NCI-H1417 treated with DMSO at 0.1 percent for 48 hours (cell line): ENCODE data around the gene MAP2K1.
"Not testable (repeated sequence)": the region's sequence is repeated elsewhere in the genome, so short reads cannot be mapped to it uniquely, and the experiment has no call there.

Source experiments
- DNase-seq: peaks from one replicate; lab custom pipeline; 2025; lab: John Stamatoyannopoulos, UW

Gene MAP2K1

GRCh38 chr15:66425837-66426236 is 39.1 kb downstream of the MAP2K1 start:
- no peak for DNase-seq

GRCh38 chr15:66429117-66429516 is 42.4 kb downstream of the MAP2K1 start:
- no peak for DNase-seq

DNA sequence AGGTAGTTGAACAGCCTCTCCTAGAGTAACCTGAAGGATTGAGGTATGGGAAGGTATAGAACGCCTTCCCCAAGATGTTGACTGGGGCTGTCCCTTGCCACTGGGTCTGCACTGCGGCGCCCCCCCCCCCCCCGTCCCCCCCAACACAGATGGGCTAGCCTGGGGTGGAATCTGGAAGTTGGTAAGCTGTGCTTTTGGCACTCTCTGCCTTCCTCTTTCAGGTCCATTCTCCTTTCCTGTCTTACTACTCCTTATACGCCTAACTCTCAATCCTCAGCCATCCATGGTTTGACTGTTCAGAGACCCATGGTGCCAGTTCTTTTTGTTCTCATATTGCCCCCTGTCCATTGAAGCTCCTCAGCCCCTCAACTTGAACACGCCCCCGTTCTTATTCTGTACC is 42.8 kb downstream of the MAP2K1 start:
- no peak for DNase-seq

DNA sequence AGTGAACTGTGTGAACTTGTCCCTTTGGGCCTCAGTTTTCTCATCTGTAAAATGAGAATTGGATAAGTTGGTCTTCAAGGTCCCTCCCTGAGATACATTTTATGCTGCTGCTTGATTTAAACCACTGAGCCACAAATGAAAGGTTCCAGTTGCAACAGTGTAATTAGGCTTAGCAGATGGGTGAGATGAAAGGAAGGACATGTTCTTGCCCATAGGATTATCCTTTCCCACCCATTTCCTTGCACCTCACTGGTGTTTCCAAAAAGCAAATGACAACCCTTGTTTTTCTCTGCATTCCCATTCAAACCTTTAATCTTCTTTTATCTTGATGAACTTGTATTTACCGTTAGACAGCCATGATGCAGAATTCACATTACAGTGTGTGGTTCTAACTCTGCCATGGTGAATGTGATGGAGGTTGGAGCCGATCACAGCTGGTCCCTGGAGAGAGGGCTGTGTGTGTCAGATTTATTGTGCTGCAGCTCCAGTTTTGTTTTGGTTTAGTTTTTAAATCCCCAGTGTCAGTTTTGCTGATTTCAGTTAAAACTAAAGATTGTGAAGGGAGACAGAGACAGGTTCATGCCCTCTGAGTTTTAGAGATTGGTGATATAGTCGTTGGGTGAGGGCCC is 44.0 kb downstream of the MAP2K1 start:
- DNase-seq = no peak

DNA sequence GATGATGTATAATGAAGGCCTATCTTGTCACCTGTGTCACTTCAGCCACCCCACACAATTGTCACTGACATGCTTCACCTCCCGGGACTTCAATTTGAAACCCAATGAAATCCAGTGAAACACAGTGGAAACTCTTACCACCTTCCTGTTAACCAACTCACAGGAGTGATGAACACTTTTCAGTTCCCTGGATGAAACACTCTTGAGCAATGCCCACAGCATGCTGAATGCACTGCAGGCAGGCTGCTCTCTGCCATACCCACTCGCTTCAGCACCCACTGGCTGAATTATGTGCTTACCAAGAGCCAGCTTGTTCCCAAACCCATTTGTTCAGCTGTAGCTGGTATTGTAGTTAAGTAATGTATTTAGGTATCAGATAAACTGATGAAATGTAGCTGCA is 47.0 kb downstream of the MAP2K1 start:
- DNase-seq = no peak

DNA sequence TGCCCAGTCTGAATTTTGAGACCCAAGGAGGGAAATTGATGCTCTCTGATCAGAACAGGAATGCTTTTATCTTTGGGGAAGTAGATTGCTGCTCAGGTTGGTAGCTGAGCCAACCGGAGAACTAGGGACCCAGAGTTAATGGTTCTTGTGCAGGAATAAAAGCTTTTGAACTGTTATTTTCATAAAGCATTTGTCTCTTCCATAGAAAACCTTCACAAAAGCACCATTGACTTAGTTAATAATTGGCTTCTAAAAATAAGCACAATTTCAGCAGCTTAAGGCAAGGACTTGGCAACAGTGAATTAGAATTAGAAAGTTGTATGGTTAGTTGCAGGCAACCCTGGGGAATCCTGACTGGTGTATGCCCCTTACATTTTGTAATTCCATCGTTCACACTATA is 53.8 kb downstream of the MAP2K1 start:
- no peak for DNase-seq

DNA sequence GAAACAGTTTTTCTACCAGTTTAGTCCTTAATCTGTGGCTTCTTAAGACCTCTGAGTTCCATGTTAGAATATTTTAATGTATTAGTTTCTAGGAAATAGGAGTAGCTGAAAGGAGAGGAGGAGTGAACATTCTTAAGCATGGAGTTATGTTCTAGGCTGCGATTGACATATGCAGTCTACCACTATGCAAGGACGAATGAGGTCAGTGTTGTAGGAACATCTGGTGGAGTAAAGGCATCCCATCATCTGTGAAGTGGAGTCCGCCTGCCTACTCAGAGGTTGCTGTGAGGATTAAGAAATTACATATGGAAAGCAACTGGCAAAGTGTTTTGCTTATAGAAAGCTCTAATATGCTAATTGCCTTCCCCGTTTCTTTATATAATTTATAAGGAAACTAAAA is 65.7 kb downstream of the MAP2K1 start:
- no peak for DNase-seq

GRCh38 chr15:66452971-66453580 is 66.4 kb downstream of the MAP2K1 start:
- no peak for DNase-seq

DNA sequence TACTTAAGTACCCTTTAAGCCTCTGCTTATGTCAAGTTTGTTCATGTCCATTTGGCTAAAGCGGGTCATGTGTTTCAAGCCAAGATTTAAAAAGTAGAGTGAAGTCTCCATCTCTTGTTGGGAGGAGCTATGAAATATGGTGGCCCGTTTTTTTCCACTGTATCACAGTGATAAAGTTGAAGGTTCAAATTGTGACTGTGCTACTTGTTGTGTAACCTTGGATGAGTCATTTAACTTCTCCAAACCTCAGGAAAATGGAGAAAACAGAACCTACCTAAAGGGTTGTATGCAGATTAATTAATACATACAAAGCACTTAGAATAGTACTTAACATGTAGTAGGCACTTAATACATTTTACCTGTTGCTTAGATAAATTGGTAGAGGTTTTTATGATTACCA is 67.4 kb downstream of the MAP2K1 start:
- no peak for DNase-seq

DNA sequence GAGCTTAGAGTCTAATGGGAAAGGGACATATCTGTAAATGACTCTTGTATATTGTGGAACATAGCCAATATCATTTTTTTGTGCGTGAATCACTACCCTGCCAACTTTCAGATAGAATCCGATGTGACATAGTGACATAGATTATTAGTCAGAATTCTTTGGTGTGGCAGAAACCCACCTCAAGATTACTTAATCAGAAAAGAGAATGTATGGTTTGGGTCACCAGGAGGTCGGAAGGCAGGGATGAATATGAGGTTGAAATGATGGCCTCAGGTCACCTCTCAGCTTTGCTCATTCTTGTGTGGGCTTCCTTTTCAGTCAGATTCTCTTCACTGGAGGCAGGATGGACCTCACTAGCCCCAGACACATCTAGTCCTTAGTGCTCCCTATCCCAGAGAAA is 69.5 kb downstream of the MAP2K1 start:
- DNase-seq = no peak

- no peak for DNase-seq
Observed at GRCh38 chr15:66459818-66460615, 73.3 kb downstream of the MAP2K1 start.

DNA sequence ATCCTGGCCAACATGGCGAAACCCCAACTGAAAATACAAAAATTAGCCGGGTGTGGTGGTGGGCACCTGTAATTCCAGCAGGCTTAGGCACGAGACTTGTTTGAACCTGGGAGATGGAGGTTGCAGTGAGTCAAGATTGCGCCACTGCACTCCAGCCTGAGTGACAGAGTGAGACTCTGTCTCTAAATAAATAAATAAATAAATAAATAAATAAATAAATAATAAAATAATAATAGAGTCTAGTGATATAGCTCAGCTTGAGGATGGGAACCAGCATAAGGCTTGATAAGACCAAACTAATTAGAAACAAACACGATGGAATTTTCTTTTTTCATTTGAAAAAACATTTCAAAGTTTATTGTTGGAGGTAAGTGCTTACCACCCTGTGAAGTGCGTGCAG is 74.6 kb downstream of the MAP2K1 start:
- DNase-seq = not testable (repeated sequence)

GRCh38 chr15:66461917-66462316 is 75.2 kb downstream of the MAP2K1 start:
- DNase-seq = no peak

- DNase-seq = no peak
Observed at GRCh38 chr15:66462627-66463026, 75.9 kb downstream of the MAP2K1 start.

DNA sequence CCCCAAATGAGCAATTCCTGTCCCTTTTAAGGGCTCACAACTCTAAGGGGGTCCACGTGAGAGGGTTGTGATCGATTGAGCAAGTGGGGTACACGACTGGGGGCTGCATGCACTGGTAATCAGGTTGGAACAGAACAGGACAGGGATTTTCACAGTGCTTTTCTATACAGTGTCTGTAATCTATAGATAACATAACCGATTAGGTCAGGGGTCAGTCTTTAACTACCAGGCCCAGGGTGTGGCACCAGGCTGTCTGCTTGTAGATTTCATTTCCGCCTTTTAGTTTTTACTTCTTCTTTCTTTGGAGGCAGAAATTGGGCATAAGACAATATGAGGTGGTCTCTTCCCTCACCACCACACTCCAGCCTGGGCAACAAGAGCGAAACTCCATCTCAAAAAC is 78.6 kb downstream of the MAP2K1 start:
- DNase-seq = not testable (repeated sequence)

GRCh38 chr15:66467162-66468040 is 80.7 kb downstream of the MAP2K1 start:
- DNase-seq = not testable (repeated sequence)

GRCh38 chr15:66470825-66471224 is 84.1 kb downstream of the MAP2K1 start:
- DNase-seq = not testable (repeated sequence)

DNA sequence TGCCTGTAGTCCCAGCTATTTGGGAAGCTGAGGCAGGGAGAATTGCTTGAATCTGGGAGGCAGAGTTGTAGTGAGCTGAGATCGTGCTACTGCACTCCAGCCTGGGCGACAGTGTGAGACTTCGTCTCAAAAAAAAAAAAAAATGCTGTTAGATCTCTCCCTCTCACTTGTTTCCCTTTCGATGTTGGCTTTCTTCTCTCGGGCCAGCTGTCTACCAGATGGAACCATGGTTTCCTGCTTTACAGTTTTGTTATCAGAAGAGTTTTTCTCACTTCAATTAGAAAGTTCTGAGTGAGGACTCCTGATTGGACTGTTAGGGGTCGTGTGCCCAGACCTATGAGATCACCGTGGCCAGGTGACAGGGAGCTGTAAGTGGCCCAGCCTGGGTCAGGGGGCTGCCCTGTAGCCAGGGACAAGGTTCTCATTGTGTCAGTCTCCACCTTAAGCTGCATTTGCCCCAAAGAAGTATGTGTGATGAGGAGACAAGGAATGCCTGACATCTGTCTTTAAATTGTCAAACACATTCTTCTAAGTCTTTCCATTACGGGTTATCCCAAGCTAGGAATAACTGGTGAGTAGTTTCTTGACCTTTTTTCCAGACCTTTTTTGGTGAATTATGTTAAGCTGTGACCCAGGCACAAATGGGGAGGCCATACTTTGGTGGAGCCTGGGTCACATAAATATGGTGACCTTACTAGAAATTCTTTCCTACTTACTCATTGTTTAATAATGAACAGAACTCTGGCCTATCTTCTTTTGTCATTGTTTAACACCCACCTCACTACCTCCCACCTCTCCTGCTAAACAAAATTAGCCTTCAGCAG is 85.7 kb downstream of the MAP2K1 start:
- DNase-seq = no peak

DNA sequence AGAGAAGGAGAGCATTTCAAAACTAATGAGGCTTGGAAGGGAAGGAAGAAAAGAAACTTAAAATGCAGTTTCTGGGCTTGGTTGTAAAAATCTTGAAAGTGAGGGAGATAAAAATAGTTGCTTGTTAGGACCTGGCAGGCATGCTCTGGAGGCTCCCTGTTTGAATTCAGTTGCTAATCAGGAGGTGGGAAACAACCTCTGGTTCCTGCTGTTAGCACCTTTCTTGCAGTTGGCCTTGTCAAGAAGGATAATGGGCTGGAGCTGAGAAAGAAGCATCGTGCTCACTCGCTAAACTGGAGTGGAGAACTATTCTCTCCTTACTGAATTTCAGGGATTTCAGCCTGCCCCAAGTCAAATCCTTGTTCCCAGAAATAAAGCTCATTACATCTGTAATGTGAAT is 87.4 kb downstream of the MAP2K1 start:
- DNase-seq = no peak

DNA sequence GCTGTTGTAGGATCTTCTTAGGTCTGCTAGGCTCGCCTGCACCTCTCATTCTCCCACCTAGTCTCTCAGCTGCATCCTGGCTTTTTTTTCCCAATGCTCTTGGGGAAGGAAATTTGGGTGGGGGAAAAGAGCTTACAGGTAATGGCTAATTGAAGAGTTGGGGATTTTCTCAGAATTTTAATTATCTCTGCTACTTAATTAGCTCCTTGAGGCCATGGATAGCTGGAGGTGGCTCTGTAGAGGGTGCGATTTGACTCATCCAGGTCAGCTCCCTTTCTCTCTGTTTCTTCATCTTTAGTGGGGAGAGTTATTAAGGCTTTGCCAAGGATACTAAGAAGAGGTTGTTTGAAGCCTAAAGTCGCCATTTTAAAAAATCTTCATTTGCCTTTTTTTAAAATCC is 88.3 kb downstream of the MAP2K1 start:
- DNase-seq = no peak

- no peak for DNase-seq
Observed at GRCh38 chr15:66476535-66476934, 89.8 kb downstream of the MAP2K1 start.
